Neutrophil (primary cell): Measurements from ENCODE around the gene NKX6-2.

ENCODE experiments used
- H3K27ac ChIP-seq: fragments of 200-600 bp; sonication (generic); 2 replicates; pipeline ENCODE4 v1.5.1; 2016; ENCODE audit warnings: mild to moderate bottlenecking, moderate library complexity
- H3K27me3 ChIP-seq: fragments of 200-600 bp; sonication (generic); 2 replicates; pipeline ENCODE4 v1.6.0; 2016; ENCODE audit warnings: mild to moderate bottlenecking
- H3K36me3 ChIP-seq: fragments of 200-600 bp; sonication (generic); 2 replicates; pipeline ENCODE4 v1.5.1; 2017
- H3K4me1 ChIP-seq, 2 experiments: fragments of 200-600 bp in 1 of 2; sonication (generic) in 1 of 2; 1 replicate in 1 of 2; 2 replicates in 1 of 2; pipeline versions ENCODE4 v1.5.1 to v1.6.1; 2013 to 2016; ENCODE audit warnings: low read depth in 1 of 2, low read length in 1 of 2, mild to moderate bottlenecking in 1 of 2, moderate library complexity in 1 of 2; ENCODE audit not compliant: control insufficient read depth in 1 of 2, insufficient read depth in 1 of 2
- H3K4me3 ChIP-seq, 2 experiments: fragments of 200-600 bp in 1 of 2; sonication (generic) in 1 of 2; 1 replicate in 1 of 2; 2 replicates in 1 of 2; pipeline ENCODE4 v1.5.1; 2013 to 2016; ENCODE audit warnings: low read depth in 1 of 2, low read length in 1 of 2, mild to moderate bottlenecking in 1 of 2, moderate library complexity in 1 of 2
- H3K9me3 ChIP-seq: fragments of 200-600 bp; sonication (generic); 2 replicates; pipeline ENCODE4 v1.5.1; 2016
- CTCF ChIP-seq: fragments of 200-600 bp; sonication (generic); IDR thresholded peaks from 2 replicates; pipeline ENCODE4 v1.5.1; 2016; ENCODE audit warnings: antibody characterized with exemption

NKX6-2 gene

DNA sequence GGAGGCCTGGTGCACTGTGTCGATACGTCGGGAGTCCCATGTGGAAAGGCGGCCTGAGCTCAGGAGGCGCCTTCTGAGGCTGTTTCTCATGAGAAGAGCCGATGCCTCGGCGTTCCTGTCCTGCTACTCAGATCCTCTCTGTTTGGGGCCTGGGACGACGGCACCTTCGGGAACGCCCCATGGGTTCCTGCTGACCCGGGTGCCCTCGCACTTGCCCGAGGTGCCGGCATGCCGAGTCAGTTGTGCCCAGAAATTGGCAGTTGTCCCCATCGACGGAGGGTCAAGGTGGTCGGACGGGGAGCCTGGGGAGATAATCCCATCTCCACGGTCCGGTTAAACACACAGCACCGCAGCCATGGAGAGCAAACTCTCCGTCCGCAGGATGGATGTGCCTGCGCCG, 33.0 kb downstream of the NKX6-2 start:
- Histone ChIP-seq H3K36me3 (peaks cover 80% of the 10 kb centered on the region), H3K27ac (no peak overlapping the region), H3K4me3 (no peak overlapping the region), H3K27me3 (no peaks in the 10 kb centered on the region), H3K4me1 (no peaks in the 10 kb centered on the region), H3K9me3 (no peaks in the 10 kb centered on the region)
- TF ChIP-seq CTCF: no peak

DNA sequence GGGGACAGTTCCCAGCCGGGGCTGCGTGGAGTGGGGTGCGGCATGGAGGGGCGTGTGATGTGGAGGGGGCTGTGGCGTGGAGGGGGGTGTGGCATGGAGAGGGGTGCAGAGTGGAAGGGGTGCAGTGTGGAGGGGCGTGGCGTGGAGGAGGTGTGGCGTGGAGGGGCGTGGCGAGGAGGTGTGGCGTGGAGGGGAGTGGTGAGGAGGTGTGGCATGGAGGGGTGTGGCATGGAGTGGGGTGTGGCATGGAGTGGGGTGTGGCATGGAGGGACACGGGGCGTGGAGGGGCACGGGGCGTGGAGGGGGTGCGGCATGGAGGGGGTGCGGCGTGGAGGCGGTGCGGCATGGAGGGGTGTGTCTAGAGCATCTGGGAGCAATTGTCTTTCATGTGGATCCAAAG, 33.6 kb downstream of the NKX6-2 start:
- Histone ChIP-seq H3K4me3 (no peak overlapping the region), H3K27ac (no peak overlapping the region), H3K27me3 (no peaks in the 10 kb centered on the region), H3K4me1 (no peaks in the 10 kb centered on the region), H3K36me3 (peaks cover 74% of the 10 kb centered on the region), H3K9me3 (no peaks in the 10 kb centered on the region)
- TF ChIP-seq CTCF: no peak

DNA sequence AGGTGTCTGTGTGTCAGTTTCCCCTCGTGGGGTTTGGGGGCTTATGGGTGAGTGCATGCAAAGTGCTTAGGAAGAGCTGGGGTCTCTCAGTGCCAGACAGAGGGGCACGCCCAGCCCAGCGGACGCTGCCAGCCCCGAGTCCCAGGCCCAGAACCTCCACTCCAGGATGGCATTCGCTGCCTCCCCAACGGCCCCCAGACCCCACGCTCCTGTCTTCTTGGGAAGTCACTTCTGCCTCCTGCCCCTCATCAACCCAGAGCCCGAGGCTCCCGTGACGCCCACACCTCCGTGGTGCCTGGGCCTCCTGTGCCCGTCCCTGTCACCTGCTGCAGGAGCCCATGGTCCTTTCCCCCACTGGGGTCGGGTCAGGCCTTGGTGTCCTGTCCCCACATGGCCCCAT, 35.0 kb downstream of the NKX6-2 start:
- peaks cover 73% of the 10 kb centered on the region for H3K36me3 ChIP-seq
- H3K4me3 ChIP-seq: no peak overlapping the region
- no peaks in the 10 kb centered on the region for H3K9me3 ChIP-seq
- no peaks in the 10 kb centered on the region for H3K4me1 ChIP-seq
- no peak for TF ChIP-seq CTCF
- H3K27me3 ChIP-seq: no peaks in the 10 kb centered on the region
- no peak overlapping the region for H3K27ac ChIP-seq

DNA sequence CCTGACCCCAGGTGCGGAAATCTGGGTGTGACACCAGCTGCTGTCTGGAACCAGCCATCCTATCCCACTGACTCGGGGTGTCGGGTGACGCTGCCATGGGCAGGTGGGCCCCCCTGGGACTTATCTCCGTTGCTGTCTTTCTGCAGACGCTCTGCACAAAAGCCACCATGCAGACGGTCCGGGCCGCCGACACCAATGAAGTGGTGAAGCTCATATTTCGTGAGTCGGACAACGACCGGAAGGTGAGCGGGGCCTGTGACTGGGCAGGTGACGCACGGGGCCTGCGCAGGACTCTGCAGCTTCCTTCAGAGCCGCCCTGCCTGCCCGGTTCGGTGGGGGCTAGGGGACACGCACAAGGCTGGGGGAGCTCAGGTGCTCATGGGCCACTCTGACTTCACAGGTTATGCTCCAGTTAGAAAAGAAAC, 36.6 kb downstream of the NKX6-2 start:
- H3K9me3 ChIP-seq: no peaks in the 10 kb centered on the region
- no peak for TF ChIP-seq CTCF

DNA sequence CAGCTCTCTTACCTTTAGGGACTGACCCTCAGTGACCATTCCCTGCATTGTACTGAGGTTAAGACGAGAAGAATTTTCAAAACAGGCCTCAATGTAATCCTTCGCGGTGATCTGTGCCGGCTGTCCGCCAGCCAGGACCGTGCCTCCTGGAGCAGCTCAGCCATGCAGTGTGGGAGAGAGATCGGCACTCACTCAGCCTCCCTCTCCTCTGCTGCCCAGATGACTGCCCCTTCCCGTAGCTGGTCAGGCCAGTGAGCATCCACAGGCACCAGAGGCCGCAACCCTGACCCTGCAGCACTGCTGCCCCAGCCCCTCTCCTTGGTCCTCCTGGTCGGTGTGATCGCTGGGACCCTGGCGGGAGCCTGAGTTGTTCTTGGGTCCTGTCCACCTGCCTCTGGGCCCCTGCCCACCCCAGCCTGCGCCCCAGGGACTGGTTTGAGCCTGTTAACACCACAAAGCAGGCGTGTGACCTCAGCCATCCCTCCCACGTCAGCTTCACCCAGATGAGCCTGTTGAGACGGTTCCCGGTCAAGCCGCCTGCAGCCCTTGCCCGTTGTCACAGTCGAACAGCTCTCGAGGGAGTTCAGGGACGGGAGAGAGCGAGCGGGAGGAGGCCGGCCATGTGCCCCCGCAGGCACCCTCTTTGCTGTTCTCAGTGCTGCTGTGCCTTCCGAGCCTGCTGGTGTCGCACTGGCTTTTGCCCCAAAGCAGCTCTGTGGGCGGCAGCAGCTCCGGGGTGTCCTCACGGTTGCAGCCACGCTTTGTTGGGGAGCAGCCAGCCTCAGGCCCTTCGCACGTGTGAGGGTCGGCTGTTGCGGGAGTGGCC, 37.2 kb downstream of the NKX6-2 start:
- no peaks in the 10 kb centered on the region for H3K9me3 ChIP-seq
- no peaks in the 10 kb centered on the region for H3K4me1 ChIP-seq
- TF ChIP-seq CTCF: no peak
- H3K27ac ChIP-seq: no peak overlapping the region
- no peaks in the 10 kb centered on the region for H3K27me3 ChIP-seq
- no peak overlapping the region for H3K4me3 ChIP-seq
- H3K36me3 ChIP-seq: peaks cover 57% of the 10 kb centered on the region

More for the DNA sequence above, 36.6 kb downstream of the NKX6-2 start:
- Histone ChIP-seq H3K36me3 (peaks cover 57% of the 10 kb centered on the region), H3K27ac (no peak overlapping the region), H3K4me1 (no peaks in the 10 kb centered on the region), H3K4me3 (no peak overlapping the region), H3K27me3 (no peaks in the 10 kb centered on the region)
